Dermis blood vessel endothelial cell (primary cell): Measurements from ENCODE around the gene SETD6. TPM values are rescaled to one million over a fixed set of nuclear protein-coding genes. Genes with fewer than 3 reads are reported as not detected.

Source experiments
- DNase-seq: peaks from one replicate; pipeline ENCODE4 v3.0.0; 2010
- total RNA-seq: library from RNA; depleted of rRNA; stranded (reverse); fragments of >200 nt; gene quantifications from 2 replicates; pipeline ENCODE4 v1.2.3, GENCODE V29; 2014

The SETD6 gene
- total RNA-seq, 1 donor from 2014 or later, result 21.4 TPM

DNA sequence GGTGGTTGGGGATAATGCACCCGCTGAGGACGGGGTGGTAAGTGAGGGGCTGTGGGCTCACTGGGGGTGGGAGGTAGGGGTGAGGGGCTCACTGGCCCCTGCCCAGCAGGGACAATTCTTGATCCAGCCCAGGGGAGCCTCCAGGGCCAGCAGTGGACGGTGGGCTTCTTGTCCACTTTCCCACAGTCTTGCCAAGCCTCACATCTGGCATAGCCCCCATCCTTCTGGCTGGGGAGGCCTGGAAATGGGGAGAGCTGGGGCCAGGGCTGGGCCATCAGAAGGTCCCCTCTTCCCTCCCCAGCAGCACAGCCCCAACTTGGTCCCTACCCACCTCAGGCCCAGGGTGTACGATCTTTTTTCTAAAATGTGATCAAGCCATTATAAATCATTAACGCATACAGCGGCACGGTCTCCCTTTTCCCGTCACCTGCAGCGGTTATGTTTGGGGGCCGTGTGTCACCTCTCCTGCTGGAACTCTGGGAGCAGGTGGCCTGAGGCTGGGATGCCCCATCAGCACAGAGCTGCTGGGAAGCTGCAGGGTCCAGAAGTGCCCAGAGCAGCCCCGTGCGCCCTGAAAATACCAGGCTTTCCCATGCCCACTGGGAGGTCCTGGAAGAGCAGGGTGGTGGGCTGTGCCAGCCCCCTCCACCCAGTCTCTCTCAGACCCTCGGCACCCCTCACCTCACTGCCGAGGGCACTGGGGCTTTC is 7.2 kb upstream of the SETD6 start:
- no peak for DNase-seq

- no peak for DNase-seq
Measured at GRCh38 chr16:58508671-58509251, 6.6 kb upstream of the SETD6 start.

- no peak for DNase-seq
Measured at GRCh38 chr16:58509256-58510096, 5.8 kb upstream of the SETD6 start.

- DNase-seq, result no peak
Measured at GRCh38 chr16:58510097-58510775, 5.1 kb upstream of the SETD6 start.

- DNase-seq, result no peak
Measured at GRCh38 chr16:58510776-58511628, 4.3 kb upstream of the SETD6 start.

DNA sequence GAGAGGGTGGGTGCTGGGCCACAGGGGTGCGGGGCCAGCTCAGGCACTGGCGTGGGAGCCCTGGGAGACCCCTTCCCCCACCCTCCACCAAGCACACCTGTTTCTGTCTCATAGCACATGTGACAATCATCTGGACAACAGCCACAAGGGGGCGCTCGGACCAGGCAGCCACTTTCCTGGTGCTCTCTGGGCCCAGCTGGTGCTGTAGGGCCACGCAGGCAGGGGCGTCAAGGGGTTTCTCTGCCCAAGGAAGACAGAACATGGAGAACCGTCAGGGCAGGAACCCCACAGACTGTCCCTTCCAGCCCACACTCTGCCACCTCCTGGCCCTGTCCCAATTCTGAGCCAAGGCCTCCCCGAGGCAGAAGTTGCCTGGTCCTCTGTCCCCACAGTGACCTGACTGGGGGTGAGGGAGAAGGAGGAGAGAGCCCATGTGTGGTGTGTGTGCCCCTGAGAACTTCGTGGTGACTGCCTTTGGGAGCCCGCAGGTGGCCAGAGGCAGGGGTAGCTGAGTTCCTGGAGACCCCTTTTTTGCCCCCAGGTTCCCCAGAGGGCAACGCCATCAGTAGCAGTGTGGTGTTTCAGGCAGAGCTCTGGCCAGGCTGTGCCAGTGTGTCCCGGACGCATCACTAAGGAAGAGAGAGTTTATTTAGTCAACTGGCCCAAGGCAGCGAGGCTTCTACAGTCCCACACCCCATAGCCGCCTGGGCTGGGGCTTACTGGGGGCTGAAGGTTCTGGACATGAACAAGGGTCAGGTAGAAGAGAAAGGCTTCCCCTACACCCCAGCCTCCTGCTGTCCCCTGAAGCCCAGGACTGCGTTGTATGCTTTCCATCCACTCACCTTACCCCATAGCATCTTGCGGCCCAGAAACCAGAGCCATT is 3.1 kb upstream of the SETD6 start:
- DNase-seq, result peak; percentile 85

DNA sequence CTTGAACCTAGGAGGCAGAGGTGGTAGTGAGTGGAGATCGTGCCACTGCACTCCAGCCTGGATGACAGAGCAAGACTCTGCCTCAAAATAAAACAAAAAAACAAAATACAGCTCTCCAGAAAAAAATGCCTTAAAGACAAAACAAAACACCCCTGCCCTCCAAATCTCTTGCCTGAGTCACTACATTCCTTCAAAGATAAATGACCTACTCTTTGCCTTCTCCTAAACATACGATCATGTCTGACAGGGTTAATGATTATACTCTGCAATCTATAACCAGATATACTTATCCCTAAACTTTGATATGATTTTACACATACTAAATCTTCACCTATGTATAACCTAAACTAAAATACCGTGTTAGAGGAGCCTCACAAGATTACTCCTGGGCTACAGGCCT is 1.4 kb upstream of the SETD6 start:
- DNase-seq, result no peak

DNA sequence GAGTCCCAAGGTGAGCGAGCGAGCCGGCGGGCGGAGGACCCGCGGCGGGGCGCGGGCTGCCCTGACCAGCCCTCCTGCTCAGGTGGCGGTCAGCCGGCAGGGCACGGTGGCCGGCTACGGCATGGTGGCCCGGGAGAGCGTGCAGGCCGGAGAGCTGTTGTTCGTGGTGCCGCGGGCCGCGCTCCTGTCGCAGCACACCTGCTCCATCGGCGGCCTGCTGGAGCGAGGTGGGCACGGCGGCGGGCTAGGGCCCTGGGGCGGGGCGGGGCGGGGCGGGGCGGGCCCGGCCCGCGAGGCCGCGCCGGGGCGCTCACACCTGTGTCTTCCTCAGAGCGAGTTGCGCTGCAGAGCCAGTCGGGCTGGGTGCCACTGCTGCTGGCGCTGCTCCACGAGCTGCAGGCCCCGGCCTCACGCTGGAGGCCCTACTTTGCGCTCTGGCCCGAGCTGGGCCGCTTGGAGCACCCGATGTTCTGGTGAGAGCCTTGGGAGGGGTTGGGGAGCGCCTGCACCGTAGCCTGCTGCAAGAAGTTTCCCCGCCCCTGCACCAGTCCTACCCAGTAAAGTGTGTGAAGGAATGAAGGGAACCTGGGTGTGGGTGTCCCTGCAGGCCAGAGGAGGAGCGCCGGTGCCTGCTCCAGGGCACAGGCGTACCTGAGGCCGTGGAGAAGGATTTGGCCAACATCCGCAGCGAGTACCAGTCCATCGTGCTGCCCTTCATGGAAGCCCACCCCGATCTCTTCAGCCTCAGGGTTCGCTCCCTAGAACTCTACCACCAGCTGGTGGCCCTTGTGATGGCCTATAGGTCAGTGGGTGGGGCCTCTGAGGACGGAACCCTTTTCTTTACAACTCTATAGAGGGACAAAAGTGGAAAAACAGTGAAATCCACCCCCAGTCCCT is 802 bp downstream of the SETD6 start:
- peak; percentile 9 for DNase-seq

GRCh38 chr16:58516768-58517107 is 1.4 kb downstream of the SETD6 start:
- DNase-seq, result no peak

DNA sequence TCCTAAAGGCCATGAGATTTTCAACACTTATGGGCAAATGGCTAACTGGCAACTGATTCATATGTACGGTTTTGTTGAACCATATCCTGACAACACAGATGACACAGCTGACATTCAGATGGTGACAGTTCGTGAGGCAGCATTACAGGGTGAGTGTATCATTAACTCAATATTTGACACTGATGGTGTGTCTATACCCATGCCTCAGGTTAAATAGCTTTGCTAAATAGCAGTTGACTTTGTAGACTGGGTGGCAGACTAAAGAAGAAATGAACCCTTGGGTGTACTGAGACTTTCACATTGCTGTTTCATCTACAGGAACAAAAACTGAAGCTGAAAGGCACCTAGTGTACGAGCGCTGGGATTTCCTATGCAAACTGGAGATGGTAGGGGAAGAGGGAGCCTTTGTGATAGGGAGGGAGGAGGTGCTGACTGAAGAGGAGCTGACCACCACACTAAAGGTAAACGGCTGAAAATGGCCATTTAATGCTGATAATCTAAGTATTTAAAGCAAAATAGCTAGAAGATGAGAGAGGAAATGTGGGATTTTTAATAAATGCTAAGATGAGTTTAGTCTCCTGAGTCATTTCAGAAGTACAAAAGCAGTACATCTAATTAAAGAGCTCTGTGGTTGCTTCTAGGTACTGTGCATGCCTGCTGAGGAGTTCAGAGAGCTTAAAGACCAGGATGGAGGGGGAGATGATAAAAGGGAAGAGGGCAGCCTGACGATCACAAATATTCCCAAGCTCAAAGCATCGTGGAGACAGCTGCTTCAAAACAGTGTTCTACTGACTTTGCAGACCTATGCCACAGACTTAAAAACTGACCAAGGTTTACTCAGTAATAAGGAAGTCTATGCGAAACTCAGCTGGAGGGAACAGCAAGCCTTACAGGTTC is 3.0 kb downstream of the SETD6 start:
- DNase-seq, result no peak

GRCh38 chr16:58518980-58519368 is 3.7 kb downstream of the SETD6 start:
- no peak for DNase-seq

- DNase-seq, result no peak
Measured at GRCh38 chr16:58519707-58520106, 4.4 kb downstream of the SETD6 start.

DNA sequence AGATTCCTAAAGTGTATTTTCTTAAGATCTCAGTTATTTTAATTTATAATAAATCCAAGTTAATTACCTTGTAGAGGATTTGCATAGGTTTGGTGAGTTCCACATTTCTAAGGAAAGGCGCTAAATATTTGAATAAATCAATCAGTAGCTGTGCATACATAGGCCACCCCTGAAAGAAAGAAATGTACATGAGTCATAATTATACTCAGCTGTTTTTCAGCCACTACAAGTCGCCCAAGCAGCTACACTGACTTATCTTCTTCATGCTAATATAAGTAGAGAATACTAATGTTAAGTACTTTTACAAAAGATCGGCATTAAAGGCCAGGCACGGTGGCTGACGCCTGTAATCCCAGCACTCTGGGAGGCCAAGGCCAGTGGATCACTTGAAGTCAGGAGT is 14.9 kb downstream of the SETD6 start:
- DNase-seq, result no peak

DNA sequence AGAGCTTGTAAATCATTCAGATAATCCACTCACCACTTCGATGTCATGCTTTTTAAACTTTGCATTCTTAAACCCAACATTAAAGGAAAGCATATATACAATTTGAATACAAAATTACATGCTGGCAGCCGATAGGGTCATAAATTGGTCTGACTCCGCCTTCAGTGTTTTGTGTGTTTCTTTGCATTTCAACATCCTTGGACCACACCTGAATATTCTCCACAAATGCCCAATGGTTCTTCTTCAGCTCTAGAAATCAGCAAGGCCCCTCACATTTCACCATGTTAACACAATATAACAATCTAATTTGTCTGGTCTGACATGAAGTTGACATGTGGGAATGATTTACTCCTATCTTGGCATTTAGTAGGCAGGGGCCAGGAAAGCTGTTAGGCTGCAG is 17.1 kb downstream of the SETD6 start:
- no peak for DNase-seq

GRCh38 chr16:58533751-58534470 is 18.6 kb downstream of the SETD6 start:
- no peak for DNase-seq

DNA sequence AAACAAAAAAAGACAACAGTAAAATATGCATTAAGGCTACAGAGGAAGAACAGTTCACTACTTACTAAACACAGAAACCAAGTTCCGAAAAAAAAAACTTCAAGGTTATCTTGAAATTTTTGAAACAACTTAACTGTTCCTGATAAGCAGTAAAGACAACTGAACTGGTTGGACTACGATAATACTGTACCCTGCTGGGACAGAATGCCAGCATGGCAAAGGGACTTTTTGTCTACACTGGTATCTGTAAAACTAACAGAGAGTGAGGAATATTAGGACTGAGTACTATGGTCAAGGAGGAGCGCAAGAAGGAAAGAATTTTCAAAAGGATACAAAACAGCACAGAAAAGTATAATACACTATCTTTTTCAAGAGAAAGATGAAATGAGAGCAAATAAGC is 19.8 kb downstream of the SETD6 start:
- DNase-seq, result no peak

DNA sequence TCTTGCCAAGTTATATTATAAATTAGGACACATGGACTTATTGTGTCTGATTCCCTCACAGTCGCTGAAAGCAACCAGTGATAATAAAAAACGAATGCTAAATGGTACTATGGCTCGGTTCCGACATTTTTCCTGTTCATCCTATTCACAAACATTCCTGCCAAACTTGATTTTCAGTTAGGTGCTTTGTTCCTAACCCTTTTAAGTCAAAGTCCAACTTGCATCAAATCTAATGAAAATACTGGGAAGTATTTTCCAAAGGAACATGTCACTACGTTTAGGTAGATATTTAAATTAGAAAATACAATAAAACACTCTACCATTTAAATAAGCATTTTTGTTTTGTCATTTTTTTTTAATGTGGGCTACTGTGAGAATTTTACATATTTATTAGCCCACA is 21.0 kb downstream of the SETD6 start:
- DNase-seq, result no peak

GRCh38 chr16:58537124-58537906 is 22.0 kb downstream of the SETD6 start:
- DNase-seq, result no peak
